ENCODE results near the gene ZNF318.
A peak's percentile ranks its signal among the peaks of the same experiment; 100 is the strongest.
"Not testable (repeated sequence)": the region's sequence is repeated elsewhere in the genome, so short reads cannot be mapped to it uniquely, and the experiment has no call there.

Gene ZNF318

DNA sequence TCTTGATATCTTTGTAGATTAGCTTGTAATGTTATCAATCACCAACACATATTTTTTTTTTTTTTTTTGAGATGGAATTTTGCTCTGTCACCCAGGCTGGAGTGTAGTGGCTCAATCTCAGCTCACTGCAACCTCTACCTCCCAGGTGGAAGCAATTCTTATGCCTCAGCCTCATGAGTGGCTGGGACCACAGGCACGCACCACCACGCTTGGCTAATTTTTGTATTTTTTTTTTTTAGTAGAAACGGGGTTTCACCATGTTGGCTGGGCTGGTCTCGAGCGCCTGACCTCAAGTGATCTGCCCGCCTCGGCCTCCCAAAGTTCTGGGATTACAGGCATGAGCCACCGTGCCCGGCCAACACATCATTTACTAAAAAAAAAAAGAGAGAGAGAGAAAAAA, 11.4 kb upstream of the ZNF318 start:
- not testable (repeated sequence) for DNase-seq

DNA sequence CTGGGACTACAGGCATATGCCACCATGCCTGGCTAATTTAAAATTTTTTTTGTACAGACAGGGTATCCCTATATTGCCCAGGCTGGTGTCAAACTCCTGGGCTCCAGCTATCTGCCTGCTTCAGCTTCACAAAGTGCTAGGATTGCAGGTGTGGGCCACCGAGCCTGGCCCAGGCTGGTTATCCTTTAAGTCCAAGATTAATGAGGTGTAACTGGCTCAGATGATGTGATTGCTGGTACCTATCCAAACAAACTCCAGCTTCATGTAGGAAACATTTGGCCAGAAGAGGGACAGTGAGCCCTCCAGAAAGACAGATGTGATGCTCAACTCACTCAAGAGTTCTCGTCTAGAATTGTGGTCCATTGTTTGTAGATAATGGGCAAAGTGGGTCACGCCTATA, 9.2 kb upstream of the ZNF318 start:
- DNase-seq = no peak

DNA sequence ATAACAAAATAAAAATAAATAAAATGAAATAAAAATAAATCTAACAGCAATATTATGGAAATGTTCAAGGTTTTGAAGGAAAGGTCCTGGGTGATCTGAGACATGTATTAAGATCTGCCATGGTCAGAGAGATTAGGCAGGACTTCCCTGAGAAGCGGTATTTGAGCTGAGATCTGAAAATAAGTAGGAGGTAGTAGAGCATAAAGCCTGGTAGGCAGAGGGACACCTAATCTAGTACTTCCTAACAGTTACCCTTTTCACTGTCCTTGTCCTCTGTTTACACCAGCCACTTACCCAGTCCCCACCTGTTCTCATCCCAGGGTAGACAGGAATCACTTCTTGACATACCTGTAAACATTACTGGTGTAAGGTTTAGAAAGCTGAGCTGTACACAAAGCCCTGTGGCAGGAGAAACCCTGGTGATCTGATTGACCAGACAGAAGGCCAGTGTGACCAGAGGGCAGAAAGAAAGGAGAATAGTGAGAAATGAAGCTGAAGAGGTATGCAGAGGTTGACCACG, 8.3 kb upstream of the ZNF318 start:
- no peak for DNase-seq

DNA sequence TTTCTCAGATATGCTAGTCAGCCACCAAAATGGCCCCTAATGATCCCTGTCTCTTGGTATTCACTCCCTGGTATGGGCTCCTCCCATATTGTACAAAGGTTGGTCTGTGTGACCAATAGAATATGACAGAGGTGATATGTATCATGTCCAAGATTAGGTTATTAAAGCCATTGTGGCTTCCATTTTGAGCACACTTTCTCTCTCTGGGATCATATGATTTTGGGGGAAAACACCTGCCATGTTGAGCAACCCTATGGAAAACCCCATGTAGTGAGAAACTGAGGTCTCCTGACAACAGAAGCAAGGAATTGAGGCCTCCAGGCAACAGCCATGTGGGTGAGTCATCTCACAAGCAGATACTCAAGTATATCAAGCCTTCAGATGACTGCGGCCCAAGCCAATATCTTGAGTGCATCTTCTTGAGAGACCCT, 7.1 kb upstream of the ZNF318 start:
- DNase-seq = no peak

DNA sequence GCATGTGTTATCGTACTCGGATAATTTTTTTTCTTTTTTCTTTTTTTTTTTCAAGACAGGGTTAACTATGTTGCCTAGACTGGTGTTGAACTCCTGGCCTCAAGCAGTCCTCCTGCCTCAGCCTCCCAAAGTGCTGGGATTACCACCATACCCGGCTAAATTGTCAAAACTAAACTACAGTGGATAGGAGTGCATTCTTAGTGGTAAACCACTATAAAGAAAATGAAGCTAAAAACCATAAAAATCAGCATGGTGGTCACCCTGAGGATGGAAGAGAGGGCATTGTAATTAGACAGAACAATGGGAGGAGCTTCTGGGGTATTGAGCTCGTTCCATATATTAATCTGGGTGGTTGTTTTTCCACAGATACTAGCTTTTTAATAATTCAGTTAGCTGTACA, 6.2 kb upstream of the ZNF318 start:
- no peak for DNase-seq

DNA sequence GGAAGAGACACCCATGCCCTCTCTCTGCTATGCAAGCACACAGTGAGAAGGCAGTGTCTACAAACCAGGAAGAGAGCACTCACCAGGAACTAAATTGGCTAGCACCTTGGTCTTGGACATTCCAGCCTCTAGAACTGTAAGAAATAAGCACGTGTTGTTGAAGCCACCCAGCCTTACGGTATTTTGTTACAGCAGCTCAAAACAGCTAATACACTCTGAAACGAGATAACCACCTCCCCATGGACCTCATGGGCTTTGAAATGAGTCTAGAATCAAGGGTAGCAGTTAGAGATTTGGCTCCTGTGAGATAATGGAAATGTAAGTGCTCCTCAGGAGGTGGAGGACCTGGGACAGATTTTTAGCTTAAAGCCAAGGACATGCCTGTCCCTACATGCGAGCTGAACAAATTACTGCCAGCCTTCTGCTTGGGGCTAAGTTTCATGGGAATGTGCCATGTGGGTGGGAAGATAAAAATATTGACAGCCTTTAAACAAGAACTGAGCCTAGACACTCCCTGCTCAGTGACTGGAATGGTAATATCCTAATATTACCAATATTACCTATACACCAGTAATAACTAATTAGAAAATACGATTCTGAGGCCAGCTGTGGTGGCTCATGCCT, 3.9 kb upstream of the ZNF318 start:
- DNase-seq = no peak

DNA sequence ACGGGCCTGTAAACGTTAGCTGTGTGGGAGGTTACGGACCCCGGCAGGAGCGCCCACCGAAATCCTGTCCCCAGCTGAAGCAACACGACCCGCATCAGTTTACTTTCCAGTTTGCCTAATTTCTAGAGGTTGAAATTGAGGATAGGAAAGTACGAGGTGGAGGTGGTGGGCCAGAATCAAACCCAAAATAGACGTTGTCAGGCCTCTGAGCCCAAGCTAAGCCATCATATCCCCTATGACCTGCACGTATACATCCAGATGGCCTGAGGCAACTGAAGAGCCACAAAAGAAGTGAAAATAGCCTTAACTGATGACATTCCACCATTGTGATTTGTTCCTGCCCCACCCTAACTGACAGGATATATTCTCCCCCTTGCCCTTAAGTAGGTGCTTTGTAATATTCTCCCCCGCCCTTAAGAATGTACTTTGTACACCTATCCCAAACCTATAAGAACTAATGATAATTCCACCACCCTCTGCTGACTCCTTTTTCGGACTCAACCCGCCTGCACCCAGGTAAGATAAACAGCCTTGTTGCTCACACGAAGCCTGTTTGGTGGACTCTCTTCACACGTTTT, 645 bp upstream of the ZNF318 start:
- not testable (repeated sequence) for DNase-seq

DNA sequence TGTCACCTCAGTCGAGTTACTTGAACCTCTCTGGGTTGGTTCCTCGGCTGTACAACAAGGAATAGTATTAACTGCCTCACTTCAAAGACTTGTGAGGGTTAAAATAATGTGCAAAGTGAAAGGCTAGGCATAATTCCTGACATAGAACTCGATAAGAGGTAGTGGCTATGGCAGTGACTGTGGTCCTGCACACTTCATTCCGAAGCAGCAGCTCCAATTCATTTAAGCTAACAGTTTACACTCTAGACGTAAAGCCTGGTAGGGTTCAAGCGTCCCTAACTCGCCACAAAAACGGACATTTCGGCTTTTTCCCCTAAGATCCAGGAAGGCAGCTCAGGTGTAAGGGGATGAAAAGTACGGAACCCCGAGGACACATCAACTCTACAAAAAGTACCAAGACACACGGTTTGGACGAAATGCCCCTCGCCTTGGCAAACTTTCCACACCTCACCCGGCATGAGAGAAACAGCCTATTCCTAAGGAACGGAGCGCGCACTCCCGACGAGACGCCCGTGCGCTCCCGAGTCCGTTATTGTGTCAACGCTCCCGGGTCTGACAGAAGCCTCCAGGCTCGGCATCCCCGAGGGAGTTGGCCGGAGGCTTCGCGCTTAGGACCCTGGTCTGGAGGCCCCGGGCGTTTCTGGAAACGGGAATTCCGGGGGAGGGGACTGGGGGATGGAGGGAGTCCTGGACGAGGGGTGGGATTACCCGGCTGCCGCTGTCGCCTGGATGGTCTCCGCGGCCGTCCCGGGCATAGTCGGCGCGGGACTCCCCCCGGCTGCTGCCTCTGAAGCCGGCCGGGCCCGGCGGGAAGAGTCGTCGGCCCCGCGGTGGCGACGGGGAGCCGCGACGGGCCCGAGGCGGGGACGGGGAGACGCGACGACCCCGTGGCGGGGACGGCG, 937 bp downstream of the ZNF318 start:
- DNase-seq = peak in 1 of 2 experiments; percentile 26

DNA sequence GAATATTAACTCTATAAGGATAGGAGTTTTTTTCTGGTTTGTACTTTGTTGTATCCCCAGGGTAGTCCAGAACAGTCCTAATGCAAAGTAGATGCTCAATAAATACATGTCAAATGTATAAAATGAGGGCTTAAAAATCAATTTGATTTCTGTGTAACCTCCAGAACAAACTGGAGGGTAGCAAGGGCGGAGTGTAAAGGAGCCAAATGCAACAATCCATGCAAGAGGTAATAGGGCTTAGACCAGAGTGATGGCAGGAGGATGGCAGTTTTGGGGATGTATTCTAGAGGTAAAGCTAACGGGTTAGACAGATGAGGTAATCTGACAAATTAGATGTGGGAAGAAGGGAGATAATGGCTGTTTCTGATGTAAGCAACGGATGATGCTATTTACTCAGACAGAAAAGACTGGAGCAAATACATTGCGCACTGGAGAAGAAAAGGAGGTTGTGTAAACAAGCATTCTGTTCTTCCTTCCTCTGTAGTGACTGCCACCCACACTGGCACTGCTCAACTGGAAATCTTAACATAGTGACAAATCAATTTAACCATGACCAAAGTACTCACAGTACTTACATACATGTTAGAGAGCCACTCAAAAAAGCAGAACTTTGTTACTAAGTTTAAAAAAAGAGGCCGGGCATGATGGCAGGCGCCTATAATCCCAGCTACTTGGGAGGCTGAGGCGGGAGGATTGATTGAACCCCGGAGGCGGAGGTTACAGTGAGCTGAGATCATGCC, 2.0 kb downstream of the ZNF318 start:
- DNase-seq = no peak

DNA sequence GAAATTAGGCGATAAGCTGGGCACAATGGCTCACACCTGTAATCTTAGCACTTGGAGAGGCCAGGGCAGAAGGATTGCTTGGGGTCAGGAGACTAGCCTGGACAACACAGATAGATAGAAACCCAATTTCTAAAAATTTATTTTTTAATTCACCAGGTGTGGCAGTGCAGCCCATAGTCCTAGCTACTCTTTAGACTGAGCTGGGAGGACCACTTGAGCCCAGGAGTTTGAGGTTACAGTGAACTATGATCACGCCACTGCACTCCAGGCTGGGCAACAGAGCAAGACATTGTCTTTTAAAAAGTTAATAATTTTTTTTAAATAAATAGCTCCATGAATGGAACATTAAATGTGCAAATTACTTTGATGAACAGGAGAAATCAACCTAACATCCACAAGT, 8.2 kb downstream of the ZNF318 start:
- DNase-seq = no peak

DNA sequence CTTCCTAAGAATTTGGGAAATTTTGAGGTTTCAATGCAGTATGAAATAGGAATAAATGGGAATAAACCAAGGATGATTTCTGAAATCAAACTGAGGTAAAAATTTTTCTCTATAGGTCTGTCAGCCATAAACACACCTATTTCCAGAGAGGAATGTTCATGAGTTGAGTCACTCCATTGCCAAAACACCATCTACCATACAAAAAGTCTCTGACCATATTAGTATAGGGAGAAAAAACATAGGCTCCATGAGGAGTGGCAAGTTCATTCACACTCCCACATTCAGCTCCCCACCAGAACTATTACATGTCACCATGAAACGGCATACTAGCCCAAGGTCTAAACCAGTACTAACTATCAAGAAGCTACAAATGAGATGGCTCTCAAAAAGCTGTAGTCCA, 9.6 kb downstream of the ZNF318 start:
- no peak for DNase-seq

DNA sequence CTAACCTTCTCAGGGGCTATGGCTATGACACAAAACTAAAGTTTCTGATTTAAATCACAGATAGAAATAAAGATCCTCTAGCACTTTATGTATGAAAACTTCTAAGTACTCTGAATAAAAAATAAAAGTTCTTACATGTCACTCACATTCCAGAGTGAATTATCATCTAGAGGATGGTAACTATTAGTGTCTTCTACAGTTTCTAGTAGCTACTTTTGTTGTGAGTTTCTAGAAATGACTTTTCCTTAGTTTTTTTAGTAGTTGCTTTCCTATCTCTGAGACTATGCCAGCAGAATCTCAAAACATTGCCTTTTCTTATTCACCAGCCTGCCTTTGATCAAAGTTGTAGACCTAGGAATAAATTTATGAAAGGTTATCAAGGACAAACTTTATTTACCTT, 10.1 kb downstream of the ZNF318 start:
- DNase-seq = no peak

DNA sequence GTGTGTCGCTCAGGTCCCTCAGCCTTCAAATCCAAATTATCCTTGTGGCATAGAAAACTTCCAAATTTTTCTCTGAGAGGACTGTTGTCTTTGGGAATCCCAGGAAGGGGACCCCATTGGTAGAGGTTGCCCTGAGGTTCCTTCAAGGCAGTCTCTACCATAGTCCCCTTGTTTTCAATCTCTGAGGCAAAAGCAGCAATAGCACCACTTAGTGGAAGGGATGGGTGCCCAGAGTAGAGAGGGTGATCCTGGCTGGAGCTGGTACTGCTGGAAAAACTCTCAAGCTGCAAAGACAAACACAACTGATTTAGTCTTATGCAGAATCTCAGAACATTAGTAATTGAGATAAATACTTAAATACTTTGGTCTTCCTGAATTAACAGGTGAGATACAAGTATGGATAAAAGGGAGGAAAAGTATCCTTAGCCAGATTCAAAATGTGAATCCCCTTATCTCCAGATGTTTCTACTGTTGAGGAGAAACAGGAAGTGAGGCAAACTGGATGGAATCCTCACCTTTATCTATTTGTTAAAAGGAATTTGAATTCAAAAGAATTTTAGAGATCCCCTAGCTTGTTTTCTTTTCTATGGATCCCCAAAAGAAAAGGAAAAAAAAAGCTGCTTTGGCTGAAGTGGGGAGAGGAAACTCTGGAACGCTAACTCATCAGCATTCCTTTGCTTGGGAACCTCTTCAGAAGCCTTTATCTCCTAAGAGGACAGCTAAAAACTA, 13.4 kb downstream of the ZNF318 start:
- DNase-seq = no peak

DNA sequence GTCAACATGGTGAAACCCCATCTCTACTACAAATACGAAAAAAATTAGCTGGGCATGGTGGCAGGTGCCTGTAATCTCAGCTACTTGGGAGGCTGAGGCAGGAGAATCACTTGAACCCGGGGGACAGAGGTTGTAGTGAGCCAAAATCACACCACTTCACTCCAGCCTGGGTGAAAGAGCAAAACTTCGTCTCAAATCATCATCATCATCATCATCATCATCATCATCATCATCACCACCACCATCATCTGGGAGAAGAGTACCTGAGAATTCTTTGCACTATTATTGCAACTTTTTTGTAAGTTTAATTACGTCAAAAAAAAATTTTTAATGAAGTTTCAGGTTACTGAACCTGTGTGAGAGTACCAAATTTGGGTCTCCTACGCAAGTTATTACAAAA, 17.5 kb downstream of the ZNF318 start:
- DNase-seq = not testable (repeated sequence)

DNA sequence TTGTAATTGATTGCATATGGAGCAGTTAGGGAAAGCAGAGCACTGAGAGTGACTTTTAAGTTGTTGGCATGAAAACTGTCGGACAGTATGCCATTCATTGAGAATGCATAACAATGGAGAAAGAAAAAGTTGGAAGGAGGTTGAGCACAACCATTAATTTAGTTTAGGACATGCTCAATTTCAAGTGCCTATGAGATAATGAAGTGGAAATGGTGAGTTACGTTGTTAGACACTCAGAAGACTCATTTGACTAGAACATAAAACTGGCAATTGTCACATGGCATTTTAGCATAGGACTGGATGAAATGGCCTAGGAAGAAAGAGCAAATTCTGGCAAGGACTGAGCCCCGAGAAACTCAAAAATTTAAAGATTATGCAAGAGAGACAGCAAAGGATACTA, 22.0 kb downstream of the ZNF318 start:
- DNase-seq = no peak

DNA sequence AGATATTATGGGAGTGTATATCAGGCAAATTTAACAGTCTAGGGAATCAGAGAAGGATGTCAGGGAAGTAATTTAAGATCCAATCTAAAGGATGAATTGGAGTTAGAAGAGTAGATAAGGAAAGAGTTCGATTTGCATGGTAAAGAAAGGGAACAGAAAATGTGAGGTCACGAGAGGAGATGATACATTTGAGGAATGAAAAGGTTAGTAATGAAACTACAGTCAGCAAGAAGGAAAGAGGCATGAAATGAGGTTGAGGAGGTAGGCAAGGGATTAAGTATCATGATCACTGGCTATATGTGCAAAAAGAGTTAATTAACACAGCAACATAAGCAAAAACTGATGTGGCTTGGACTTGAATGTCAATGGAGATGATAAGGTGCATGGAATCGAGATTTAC, 22.4 kb downstream of the ZNF318 start:
- no peak for DNase-seq

DNA sequence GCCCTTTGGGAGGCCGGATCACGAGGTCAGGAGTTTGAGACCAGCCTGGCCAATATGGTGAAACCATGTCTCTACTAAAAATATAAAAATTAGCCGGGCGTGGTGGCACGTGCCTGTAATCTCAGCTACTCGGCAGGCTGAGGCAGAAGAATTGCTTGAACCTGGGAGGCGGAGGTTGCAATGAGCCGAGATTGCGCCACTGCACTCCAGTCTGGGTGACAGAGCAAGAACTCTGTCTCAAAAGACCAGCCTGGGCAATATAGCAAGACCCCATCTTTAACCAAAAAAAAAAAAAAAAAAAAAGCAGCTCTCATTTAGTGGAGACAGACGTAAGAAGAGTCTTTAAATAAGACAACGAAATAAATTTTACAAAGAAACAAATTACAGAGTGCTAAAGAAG, 23.2 kb downstream of the ZNF318 start:
- DNase-seq = not testable (repeated sequence)

DNA sequence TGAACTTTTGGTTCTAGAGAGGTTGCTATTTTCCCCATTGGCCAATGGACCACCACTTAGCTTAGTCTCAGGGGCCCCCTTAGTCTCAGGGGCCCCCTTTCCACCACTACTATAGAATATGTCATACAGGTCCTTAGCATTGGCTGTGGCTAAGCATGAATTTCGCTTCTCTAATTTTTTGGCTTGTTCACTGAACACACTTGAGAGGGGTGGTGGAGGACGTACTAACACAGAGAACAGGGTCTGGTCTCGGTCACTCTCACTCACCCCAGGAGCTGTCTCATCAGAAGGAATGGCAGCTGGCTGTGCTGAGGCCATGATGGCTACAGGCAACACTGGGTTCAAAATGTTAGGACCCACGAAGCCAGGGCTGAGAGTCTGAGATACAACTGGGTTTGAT, 30.3 kb downstream of the ZNF318 start:
- no peak for DNase-seq

DNA sequence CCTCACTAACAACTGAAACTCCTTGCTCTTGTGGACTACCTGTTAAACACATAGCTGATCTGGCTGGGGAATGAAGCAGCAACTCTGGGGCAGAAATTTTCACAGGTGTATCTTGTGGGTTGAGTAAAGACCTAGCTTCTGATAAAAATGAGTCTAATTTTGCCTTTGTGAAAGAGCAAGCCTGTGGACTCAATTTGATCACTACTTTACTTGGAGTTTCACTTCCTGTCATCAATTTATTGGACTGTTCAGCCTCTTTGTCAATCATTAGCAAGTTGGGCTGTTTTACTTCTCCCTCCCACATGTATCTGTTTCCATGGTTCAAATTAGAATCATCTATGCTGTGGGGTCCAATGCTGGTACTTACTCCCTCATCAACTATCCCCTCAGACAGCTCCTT, 31.2 kb downstream of the ZNF318 start:
- DNase-seq = no peak

DNA sequence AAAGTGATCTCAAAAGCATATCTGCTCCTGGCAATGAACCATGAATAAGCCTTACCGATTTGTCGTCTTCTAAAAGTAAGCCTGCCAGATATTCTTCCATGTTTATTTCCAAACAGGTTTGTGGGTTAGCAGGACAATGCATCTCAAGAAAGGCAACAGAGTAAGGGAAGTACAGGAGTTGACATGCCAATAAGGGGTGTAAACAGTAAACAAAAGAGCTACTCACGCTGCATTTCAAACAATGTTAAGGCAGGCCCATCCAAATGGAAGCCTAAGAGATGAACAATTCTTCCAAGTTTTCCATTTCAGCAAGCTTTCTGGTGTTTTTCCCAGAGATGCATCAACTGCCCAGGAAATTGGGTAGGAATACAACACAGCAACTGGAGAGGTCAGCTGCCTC, 33.1 kb downstream of the ZNF318 start:
- no peak for DNase-seq

DNA sequence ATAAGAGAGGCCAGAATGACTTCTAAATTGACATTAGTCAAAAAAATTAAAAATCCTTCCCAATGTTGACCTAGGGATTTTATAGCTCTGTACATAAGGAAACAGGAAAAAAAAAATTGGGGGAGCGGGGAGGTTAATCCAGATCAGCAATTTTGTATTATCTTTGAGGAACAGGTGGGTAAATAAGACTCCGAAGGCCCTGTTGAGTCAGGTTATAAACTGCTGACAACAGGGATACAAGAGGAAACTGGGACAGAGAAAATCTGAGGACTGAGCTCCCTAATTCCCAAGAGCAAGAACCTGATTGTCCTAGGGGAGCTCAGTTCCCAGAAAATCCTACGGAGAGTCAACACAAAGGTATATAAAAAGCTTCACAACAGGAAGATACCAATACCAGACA, 34.0 kb downstream of the ZNF318 start:
- DNase-seq = no peak

DNA sequence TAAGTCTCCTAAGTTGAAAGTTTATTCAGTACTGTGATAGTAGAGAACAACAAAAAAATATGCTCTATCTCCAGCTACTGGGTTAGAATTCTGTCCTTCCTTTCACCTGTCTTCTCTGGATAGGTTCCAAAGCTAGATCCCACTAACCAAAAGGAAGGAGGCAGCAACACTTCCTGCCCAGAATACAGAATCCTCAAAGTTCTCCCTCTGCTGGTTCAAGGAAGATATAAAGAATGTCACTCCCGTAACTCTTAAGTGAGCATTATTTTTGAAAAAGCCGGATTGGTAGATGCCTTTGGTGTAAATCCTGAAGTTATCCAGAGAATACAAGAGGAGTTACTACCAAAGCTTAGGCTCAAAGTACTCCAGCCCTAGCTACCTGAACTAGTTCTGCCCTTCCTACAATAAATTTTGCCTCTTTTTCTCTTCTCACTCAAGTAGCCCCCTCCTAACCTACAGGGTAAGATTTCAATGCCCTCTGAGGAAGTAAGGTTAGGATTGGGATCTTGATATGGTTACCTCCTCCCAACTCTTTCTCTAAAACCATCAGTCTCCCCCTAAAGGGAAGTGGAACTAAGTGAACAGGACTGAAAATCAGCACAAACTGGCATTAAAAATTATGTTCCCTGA, 34.9 kb downstream of the ZNF318 start:
- peak in 1 of 2 experiments; percentile 35 for DNase-seq
